ENCODE results near the gene RUNX1.

Gene RUNX1

GRCh38 chr21:35014302-35015041 lies 34.6 kb downstream of the RUNX1 start:
- H3K36me3 ChIP-seq (ENCODE audit: low read depth): no peaks in the 10 kb centered on the region
- TF ChIP-seq CTCF (IDR thresholded peaks at IDR 0.05; ENCODE audit: poor library complexity, severe bottlenecking): no peak
- no peaks in the 10 kb centered on the region for H3K27me3 ChIP-seq (ENCODE audit: insufficient read depth, poor library complexity, severe bottlenecking)
- H3K4me1 ChIP-seq (ENCODE audit: insufficient read depth, poor library complexity, severe bottlenecking): peaks cover 4% of the 10 kb centered on the region
- no peak overlapping the region for H3K27ac ChIP-seq (ENCODE audit: poor library complexity, severe bottlenecking)
- H3K4me3 ChIP-seq (ENCODE audit: severe bottlenecking): no peak overlapping the region
- ATAC-seq (ENCODE audit: low read depth) (0 out of 3 replicates have a peak, but pooled peaks have one; percentile 14), DNase-seq (ENCODE audit: low spot score) (no peak)
- no peaks in the 10 kb centered on the region for H3K9me3 ChIP-seq (ENCODE audit: severe bottlenecking)

GRCh38 chr21:35011681-35012080 lies 37.4 kb downstream of the RUNX1 start:
- Histone ChIP-seq H3K36me3 (ENCODE audit: low read depth) (no peaks in the 10 kb centered on the region), H3K27ac (ENCODE audit: poor library complexity, severe bottlenecking) (no peak overlapping the region), H3K9me3 (ENCODE audit: severe bottlenecking) (no peaks in the 10 kb centered on the region), H3K4me1 (ENCODE audit: insufficient read depth, poor library complexity, severe bottlenecking) (peaks cover 4% of the 10 kb centered on the region), H3K4me3 (ENCODE audit: severe bottlenecking) (no peak overlapping the region), H3K27me3 (ENCODE audit: insufficient read depth, poor library complexity, severe bottlenecking) (no peaks in the 10 kb centered on the region)
- no peak for TF ChIP-seq CTCF (IDR thresholded peaks at IDR 0.05; ENCODE audit: poor library complexity, severe bottlenecking)
- no peak for ATAC-seq (ENCODE audit: low read depth)
- no peak for DNase-seq (ENCODE audit: low spot score)

- no peak for TF ChIP-seq CTCF (IDR thresholded peaks at IDR 0.05; ENCODE audit: poor library complexity, severe bottlenecking)
- Histone ChIP-seq H3K36me3 (ENCODE audit: low read depth) (no peaks in the 10 kb centered on the region), H3K4me1 (ENCODE audit: insufficient read depth, poor library complexity, severe bottlenecking) (peaks cover 4% of the 10 kb centered on the region), H3K27me3 (ENCODE audit: insufficient read depth, poor library complexity, severe bottlenecking) (no peaks in the 10 kb centered on the region), H3K9me3 (ENCODE audit: severe bottlenecking) (no peaks in the 10 kb centered on the region), H3K27ac (ENCODE audit: poor library complexity, severe bottlenecking) (no peak overlapping the region), H3K4me3 (ENCODE audit: severe bottlenecking) (no peak overlapping the region)
- no peak for ATAC-seq (ENCODE audit: low read depth)
- DNase-seq (ENCODE audit: low spot score): no peak
Observed at GRCh38 chr21:35010447-35010846, 38.7 kb downstream of the RUNX1 start.

- TF ChIP-seq CTCF (IDR thresholded peaks at IDR 0.05; ENCODE audit: poor library complexity, severe bottlenecking): no peak
- Histone ChIP-seq H3K9me3 (ENCODE audit: severe bottlenecking) (no peaks in the 10 kb centered on the region), H3K27me3 (ENCODE audit: insufficient read depth, poor library complexity, severe bottlenecking) (no peaks in the 10 kb centered on the region), H3K27ac (ENCODE audit: poor library complexity, severe bottlenecking) (no peak overlapping the region), H3K4me1 (ENCODE audit: insufficient read depth, poor library complexity, severe bottlenecking) (no peaks in the 10 kb centered on the region), H3K4me3 (ENCODE audit: severe bottlenecking) (no peak overlapping the region), H3K36me3 (ENCODE audit: low read depth) (no peaks in the 10 kb centered on the region)
- no peak for DNase-seq (ENCODE audit: low spot score)
- no peak for ATAC-seq (ENCODE audit: low read depth)
Observed at GRCh38 chr21:35007348-35007747, 41.8 kb downstream of the RUNX1 start.

- H3K27ac ChIP-seq (ENCODE audit: poor library complexity, severe bottlenecking): no peak overlapping the region
- DNase-seq (ENCODE audit: low spot score) (no peak), ATAC-seq (ENCODE audit: low read depth) (no peak)
- H3K4me3 ChIP-seq (ENCODE audit: severe bottlenecking): no peak overlapping the region
- H3K4me1 ChIP-seq (ENCODE audit: insufficient read depth, poor library complexity, severe bottlenecking): no peaks in the 10 kb centered on the region
- H3K9me3 ChIP-seq (ENCODE audit: severe bottlenecking): no peaks in the 10 kb centered on the region
- no peaks in the 10 kb centered on the region for H3K36me3 ChIP-seq (ENCODE audit: low read depth)
- no peaks in the 10 kb centered on the region for H3K27me3 ChIP-seq (ENCODE audit: insufficient read depth, poor library complexity, severe bottlenecking)
- TF ChIP-seq CTCF (IDR thresholded peaks at IDR 0.05; ENCODE audit: poor library complexity, severe bottlenecking): no peak
Observed at GRCh38 chr21:35006771-35007170, 42.3 kb downstream of the RUNX1 start.

Data from RWPE2 (cell line).